Measurements from ENCODE around the gene NOP9.

Gene NOP9

GRCh38 chr14:24310265-24310645 is 10.6 kb downstream of the NOP9 start:
- DNase-seq (ENCODE audit: low read depth), result no peak
- H3K4me3 ChIP-seq (ENCODE audit: low read length), result no peak overlapping the region
- TF ChIP-seq CTCF (conservative IDR thresholded peaks at IDR 0.05; ENCODE audit: low read depth, low read length), result no peak

- no peak within 1 kb of the TSS for H3K4me3 ChIP-seq (ENCODE audit: low read length)
- DNase-seq (ENCODE audit: low read depth), result peak; percentile 45
- TF ChIP-seq CTCF (conservative IDR thresholded peaks at IDR 0.05; ENCODE audit: low read depth, low read length), result peak; percentile 25
Observed at GRCh38 chr14:24310646-24311604, 11.3 kb downstream of the NOP9 start, which contains the start of gene LTB4R. LTB4R (plus strand) TSS chr14:24311502; CDS start chr14:24315652, 4,150 bp downstream.

- DNase-seq (ENCODE audit: low read depth), result no peak
- no peak for TF ChIP-seq CTCF (conservative IDR thresholded peaks at IDR 0.05; ENCODE audit: low read depth, low read length)
Observed at GRCh38 chr14:24311837-24312615, 12.4 kb downstream of the NOP9 start.

GRCh38 chr14:24312736-24313507 is 13.3 kb downstream of the NOP9 start:
- no peak for TF ChIP-seq CTCF (conservative IDR thresholded peaks at IDR 0.05; ENCODE audit: low read depth, low read length)
- no peak overlapping the region for H3K4me3 ChIP-seq (ENCODE audit: low read length)
- no peak for DNase-seq (ENCODE audit: low read depth)

More at GRCh38 chr14:24311837-24312615, 12.4 kb downstream of the NOP9 start:
- H3K4me3 ChIP-seq (ENCODE audit: low read length), result no peak overlapping the region

- no peak for DNase-seq (ENCODE audit: low read depth)
- TF ChIP-seq CTCF (conservative IDR thresholded peaks at IDR 0.05; ENCODE audit: low read depth, low read length), result no peak
- no peak overlapping the region for H3K4me3 ChIP-seq (ENCODE audit: low read length)
Observed at GRCh38 chr14:24313913-24314312, 14.3 kb downstream of the NOP9 start.

- H3K4me3 ChIP-seq (ENCODE audit: low read length), result no peak overlapping the region
- no peak for DNase-seq (ENCODE audit: low read depth)
- TF ChIP-seq CTCF (conservative IDR thresholded peaks at IDR 0.05; ENCODE audit: low read depth, low read length), result no peak
Observed at GRCh38 chr14:24314377-24315193, 14.9 kb downstream of the NOP9 start.
